Measurements from ENCODE around the gene RRP8. TPM values are rescaled to one million over a fixed set of nuclear protein-coding genes. Genes with fewer than 3 reads are reported as not detected.

Gene RRP8
- polyA plus RNA-seq = 10 to 100 TPM in 2 of 3 donors, 1 to 10 TPM in 1; 8.6 to 16.0 (median 16.0) TPM

DNA sequence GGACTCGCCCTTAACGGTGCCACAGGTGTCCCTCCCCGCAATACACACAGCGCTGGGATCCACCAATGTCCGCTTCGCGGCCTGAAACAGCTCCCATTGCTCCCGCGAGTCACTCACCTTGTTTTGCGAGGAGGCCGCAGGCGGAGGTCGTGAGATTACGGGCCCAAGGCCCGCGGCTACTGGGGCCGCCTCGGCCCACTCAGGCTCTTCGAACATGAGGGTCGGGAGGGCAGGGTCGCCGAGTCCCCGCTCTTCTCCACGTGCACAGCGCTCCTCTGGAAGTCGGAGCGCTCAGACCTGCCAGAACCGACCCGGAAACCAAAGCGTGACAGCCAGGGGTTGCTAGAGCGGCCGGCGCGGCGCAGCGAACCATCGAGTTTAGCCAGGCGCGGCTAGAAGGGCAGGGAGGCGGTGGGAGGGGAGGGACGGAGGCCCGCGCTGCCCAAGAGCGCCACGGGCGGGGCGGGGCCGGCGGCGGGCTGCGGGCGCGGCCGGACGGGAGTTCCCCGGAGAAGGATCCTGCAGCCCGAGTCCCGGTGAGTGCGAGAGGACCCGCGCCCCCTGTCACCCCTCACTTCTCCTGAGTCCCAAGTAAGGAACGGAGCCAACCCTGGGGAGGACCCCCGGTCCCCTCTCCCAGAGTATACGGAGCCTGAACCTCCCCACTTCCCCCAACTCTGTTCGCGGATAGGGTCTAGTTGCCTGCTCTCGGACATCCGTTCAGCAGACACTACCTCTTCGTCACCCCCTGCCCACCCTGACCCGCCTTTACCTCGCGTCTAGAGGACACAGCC, at the start of gene RRP8, which contains the start of gene ILK:
TSS of gene RRP8 (minus strand) at position 330 of the 794 bp plus-strand sequence. CDS start at position 216, 114 bp downstream.
TSS of gene ILK (plus strand) at position 488 of the 794 bp plus-strand sequence. CDS start 498 bp downstream, outside the sequence.
- WGBS, 3 donors = 1% methylated on average over 63 to 72 of the region's 72 CpGs
- peak within 1 kb of the TSS; percentile 48 for H3K27ac ChIP-seq (ENCODE audit: low read depth, low read length)

DNA sequence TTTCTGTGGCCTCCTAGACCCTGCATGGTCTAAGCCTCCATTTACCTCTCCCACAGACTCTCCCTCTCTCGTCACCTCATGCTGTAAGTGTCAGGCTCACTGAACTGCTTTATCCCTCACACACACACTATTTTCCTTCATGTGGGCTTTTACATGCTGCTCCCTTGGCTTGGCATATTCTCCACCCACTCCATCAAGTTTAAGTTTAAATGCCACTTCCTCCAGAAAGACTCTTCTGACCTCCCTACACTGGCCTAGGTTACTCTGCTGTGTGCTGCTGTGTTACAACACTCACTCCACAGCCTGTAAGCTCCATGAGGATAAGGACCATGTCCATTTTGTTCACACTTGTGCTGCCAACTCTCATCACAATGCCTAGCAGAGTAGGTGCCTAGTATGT, 49.7 kb upstream of the RRP8 start:
- H3K27ac ChIP-seq (ENCODE audit: low read depth, low read length) = no peak overlapping the region
- 88 to 100% (median 94%) methylated on average over 1 of the region's 1 CpG for WGBS, 3 donors

DNA sequence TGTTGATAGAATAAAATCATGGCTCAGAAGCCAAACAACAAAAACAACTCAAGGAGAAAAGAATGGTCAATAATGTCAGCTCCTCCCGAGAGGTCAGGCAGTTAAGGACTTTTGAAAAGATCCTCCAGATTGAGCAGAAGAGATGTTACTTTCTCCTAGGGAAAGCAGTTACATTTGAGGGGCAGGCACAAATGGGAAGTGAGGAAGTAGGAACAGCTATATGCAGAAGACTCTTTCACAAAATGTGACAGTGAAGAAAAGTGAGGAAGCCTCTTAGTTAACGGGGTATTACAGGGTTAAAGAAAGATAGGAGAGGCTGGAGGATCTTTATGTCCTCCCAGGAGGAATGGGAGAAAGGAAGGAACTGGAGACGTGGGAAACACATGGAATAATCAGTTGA, 48.8 kb upstream of the RRP8 start:
- WGBS, 3 donors = 53 to 63% (median 59%) methylated on average over 3 of the region's 3 CpGs
- no peak overlapping the region for H3K27ac ChIP-seq (ENCODE audit: low read depth, low read length)

DNA sequence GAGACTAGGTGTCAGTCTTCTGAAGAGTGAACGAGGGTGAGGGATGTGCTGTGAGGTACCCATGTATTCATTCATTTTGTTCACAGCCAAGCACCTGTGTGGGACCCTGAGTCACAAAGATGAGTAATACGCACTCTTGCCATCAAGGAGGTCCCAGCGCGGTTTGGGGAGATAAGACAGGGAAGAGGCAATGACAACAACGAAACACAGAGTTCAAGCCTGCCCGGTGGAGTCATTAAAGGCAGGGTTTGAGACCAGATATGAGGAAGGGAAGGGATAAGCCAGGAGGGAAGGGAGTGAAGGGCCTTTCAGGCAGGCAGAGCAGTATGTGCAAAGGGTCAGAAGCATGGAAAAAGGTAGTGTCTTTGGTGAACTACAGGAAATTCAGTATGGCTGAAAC, 47.6 kb upstream of the RRP8 start:
- H3K27ac ChIP-seq (ENCODE audit: low read depth, low read length) = no peak overlapping the region
- 57 to 70% (median 60%) methylated on average over 6 of the region's 6 CpGs for WGBS, 3 donors

DNA sequence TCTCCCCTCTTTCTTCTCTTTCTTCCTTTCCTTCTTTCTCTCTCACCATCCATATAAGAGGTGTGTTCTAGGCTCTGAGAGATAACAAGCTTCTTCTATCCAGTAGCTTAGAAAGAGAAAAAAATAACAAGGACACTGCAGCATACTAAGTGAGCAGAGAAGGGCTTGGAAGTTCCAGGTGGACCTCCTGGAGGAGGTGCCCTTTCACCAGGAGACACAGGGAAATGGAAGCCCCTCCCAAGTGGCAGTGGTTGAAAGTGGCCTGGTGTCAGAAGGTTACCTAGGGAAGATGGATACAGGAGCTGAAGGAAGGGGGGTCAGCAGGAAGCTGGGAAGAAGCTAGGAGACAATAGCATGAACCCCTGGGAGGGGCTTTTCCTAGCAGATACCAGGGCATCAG, 46.7 kb upstream of the RRP8 start:
- no peak overlapping the region for H3K27ac ChIP-seq (ENCODE audit: low read depth, low read length)

DNA sequence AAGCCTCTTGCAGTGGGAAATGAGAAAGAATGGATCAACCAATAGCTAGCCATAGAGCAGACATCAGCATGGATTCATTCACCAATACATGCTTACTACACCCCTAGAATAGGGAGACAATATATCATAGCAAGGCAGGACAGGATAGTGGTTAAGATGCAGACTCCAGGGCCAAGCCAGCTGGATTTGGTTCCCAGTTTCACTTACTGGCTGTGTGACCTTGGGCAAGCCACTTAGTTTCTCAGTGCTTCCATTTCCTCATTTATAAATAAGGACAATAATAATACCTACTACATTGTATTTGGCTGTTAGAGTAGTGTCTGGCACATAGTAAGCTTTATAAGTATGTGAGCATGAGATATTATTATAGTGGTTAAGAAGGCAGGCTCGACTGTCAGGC, 45.1 kb upstream of the RRP8 start:
- 54 to 65% (median 60%) methylated on average over 1 of the region's 1 CpG for WGBS, 3 donors
- H3K27ac ChIP-seq (ENCODE audit: low read depth, low read length) = no peak overlapping the region

DNA sequence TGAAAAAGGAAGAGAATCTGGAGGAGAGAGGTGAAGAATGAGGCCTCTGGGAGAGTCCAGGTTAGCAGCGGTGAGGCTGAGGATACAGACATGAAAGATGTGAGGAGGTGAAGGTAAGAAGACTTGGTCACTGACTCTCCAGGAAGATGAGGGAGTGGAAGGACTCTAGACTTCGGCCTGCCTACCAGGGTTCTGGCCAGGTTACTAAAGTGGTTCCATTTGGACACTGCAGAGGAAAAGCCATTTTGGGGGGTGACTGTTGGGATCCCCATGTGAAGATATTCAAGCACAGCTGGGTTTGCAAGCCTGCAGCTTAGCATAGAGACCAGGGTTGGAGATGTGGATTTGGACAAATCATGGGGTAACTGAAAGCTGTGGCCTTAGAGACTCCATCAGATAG, 44.4 kb upstream of the RRP8 start:
- H3K27ac ChIP-seq (ENCODE audit: low read depth, low read length) = no peak overlapping the region
- 88 to 95% (median 93%) methylated on average over 2 of the region's 2 CpGs for WGBS, 3 donors

DNA sequence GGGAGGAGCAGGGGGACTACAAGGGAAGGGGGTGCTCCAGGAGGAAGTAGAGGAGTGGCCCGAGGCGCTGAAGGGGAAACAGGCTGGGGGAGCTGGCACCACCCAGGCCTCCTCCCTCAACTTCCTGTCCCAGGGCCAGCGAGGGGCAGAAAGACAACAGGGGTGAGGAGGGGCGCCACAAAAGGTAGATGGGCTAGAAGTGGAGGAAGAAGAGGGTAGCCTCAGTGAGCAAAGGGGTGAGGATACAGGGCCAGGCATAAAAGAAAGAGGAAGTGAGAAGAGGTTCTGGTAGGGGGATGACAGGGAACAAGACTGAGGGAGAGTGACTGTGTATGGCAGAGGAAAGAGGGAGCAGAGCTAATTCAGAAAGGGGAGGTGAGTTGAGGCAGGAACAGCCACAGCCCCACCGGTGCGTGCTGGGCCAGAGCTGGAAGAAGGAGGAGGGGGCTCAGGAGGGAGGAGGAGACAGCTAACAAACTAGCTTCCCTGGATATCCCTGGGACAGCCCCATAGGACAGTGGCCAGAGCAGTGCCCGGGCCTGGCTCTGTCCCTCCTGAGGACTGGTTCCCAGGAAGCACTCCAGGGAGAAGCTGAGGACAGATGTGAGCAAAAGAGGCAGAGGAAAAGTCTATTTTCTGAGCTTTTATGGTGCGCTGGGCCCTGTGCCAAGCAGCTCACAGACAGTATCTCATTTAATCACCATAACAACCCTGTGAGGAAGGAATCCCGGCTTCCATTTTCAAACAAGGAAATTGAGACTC, 43.7 kb upstream of the RRP8 start:
- 25 to 66% (median 26%) methylated on average over 9 of the region's 9 CpGs for WGBS, 3 donors
- H3K27ac ChIP-seq (ENCODE audit: low read depth, low read length) = no peak overlapping the region

DNA sequence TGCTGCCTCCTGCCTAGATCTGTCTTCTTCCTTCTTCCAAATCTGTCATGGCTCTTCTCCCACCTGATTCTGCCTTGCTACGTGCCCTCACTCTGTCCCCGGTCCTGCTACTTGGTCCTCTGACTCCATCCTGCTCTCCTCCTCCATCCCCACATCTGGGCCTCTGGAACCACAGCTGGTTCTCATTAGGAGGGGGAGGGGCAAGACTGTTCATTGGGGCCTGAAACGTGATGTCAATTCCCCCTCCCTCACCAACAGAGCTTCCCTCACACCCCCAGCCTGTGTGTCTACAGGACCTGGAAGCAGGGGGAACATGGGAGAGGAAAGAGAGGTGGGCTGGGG, 43.1 kb upstream of the RRP8 start:
- no peak overlapping the region for H3K27ac ChIP-seq (ENCODE audit: low read depth, low read length)
- 20 to 57% (median 29%) methylated on average over 3 of the region's 3 CpGs for WGBS, 3 donors

DNA sequence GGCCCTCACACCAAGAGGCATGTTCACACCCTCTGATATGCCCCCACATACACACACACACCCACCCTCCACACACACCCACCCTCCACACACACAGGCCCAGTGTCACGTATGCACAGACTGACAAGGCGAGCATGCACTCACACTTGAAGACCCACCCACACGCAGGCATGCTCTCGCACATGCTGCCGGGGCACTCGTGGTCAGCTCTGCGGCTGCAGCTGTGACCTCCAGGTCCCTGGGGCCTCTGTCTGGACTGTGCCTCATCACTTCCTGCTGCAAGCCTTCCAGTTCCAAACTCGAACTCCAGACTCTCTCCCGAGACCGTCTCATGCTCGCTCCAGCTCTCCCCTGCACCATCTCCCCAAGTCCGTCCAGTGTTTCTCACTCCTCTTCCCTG, 42.7 kb upstream of the RRP8 start:
- 28 to 59% (median 34%) methylated on average over 12 of the region's 12 CpGs for WGBS, 3 donors
- no peak overlapping the region for H3K27ac ChIP-seq (ENCODE audit: low read depth, low read length)

DNA sequence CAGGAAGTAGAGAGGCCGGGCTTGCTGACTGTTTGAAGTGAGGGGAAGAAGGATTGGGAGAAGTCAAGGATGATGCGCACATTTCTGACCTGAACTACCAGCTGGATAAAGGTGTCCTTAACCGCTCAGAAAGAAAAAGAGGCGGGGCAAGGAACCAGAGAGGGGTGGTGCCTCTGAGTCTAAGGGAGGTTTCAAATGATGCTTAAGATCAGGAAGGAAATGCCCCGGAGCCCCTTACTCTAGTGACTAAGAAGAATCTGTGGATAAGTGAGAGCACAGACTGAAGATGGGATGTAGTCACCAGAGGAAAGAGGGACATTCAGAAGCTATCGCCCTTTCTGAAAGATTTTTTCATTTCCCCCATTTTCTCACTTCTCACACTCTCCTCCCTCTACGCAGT, 39.5 kb upstream of the RRP8 start:
- WGBS, 3 donors = 83 to 90% (median 84%) methylated on average over 7 of the region's 7 CpGs
- no peak overlapping the region for H3K27ac ChIP-seq (ENCODE audit: low read depth, low read length)

DNA sequence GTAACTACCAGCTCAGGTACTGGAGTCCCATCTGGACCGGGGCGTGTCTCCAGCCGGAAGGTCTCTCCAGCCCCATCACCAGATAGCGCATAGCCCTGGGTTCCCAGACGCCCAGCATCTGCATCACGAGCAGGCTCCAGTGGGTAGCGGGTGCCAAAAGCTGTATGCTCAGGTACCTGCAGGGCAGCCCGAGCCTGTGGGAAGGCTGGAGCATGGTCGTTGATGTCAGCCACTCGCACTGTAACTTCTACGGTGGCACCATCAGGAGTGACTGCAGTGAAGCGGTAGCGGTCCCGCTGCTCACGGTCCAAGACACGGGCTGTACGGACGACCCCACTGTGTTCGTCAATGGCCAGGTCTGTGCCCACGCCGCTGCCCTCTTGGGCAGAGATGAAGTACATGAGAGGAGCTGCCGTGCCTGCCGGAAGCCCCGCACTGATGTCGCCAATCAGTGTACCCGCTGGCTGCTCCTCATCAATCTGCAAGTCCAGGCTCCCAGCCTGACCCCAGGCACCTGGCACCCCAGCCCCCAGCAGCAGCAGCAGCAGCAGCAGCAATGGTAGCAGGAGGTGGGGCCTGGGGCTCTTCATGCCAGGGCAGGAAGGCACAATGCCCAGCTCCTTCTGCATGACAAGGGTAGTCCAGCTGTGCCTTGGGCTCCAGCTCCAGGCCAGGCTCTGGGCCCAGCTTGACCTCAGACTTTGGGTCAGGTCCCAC, 37.7 kb upstream of the RRP8 start:
- WGBS, 3 donors = 91 to 97% (median 97%) methylated on average over 26 of the region's 26 CpGs
- H3K27ac ChIP-seq (ENCODE audit: low read depth, low read length) = no peak overlapping the region

DNA sequence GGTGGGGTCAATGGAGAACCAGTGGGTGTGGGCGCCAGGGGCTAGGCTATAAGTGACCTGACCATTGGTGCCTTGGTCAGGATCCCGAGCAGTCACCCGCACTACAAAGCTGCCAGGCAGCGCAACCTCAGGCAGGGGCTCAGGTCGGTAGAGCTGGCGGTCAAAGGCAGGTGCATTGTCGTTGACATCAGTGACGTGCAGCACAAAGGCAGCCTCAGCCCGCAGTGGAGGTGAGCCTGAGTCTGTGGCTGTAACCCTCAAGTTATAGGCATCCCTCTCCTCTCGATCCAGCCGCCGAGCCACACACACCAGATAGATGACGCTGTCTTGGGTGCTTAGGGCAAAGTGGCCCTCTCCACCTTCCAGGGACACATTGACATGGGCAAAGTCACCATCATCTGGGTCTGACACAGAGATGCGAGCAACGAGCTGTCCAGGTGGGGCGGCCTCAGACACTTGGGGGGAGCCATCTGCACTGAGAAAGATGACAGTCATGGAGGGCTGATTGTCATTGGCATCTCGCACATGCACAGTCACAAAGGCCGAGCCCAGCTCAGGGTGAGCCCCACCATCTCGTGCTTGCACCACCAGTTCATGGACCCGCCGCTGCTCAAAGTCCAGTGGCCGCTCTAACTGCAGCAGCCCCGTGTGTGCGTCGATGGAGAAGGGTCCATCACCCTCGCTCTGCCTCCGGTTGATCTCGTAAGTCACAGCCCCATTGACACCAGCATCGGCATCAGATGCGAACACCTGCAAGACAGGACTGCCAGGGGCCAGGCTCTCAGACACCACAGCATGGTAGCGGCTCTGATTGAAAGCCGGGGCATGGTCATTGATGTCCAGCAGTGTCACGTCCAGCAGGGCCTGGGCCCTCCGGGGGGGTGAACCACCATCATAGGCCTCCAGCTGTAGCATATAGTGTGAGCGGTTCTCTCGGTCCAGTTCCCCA, 36.9 kb upstream of the RRP8 start:
- WGBS, 3 donors = 94 to 97% (median 96%) methylated on average over 36 of the region's 36 CpGs
- H3K27ac ChIP-seq (ENCODE audit: low read depth, low read length) = no peak overlapping the region

DNA sequence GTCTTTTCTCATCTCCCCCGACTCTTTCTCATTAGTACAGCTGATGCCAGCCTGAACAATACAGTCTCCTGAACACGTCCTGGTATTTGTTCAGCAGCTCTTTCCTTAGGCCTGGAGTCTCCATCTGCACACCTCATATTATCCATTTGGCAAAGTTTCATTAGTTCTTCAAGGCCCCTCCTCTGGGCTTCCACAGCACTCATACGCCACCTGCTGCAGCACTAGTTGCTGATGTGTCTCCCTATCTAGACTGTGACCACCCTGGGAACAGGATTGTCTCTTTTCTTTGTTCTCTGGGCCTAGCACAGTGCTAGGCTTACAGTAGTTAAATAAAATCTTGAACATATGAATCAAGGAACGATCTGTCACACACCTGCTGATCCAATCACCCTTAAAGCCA, 35.0 kb upstream of the RRP8 start:
- WGBS, 3 donors = 54 to 75% (median 69%) methylated on average over 4 of the region's 4 CpGs
- H3K27ac ChIP-seq (ENCODE audit: low read depth, low read length) = no peak overlapping the region

DNA sequence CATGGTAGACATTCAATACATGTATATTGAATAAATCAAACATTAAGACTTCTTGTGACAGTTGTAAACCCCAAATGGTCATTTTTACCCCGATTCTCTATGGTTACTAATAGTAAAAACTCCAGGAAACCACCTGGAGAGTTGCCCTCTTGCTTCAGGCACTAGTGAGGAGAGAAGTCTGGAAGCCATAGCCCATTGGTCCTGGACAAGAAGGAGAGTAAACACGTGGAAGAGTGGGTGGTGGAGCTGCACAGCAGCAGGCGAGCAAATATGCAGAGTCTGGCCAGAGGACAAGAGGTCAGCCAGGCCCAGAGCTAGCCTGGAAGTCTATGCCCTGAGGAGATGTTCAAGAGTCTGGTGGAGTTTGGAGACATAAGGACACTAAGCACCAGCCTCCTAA, 34.5 kb upstream of the RRP8 start:
- H3K27ac ChIP-seq (ENCODE audit: low read depth, low read length) = no peak overlapping the region
- WGBS, 3 donors = 29 to 40% (median 38%) methylated on average over 3 of the region's 3 CpGs

DNA sequence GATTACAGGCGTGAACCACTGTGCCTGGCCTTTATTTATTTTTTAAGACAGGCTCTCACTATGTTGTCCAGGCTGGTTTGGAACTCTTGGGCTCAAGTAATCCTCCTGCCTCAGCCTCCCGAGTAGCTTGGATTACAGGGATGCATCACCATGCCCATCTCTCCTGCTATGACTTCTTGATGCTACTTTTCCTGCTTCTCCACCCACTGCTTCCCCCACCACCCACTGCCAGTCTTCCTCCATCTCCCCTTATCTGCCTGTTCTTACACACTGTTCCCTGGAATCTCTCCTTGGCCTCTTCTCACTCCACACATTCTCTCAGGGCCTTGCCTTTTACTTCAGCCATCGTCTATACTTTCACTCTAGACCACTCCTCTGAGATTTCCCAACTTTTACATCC, 33.1 kb upstream of the RRP8 start:
- WGBS, 3 donors = 82 to 93% (median 89%) methylated on average over 3 of the region's 3 CpGs
- H3K27ac ChIP-seq (ENCODE audit: low read depth, low read length) = no peak overlapping the region

DNA sequence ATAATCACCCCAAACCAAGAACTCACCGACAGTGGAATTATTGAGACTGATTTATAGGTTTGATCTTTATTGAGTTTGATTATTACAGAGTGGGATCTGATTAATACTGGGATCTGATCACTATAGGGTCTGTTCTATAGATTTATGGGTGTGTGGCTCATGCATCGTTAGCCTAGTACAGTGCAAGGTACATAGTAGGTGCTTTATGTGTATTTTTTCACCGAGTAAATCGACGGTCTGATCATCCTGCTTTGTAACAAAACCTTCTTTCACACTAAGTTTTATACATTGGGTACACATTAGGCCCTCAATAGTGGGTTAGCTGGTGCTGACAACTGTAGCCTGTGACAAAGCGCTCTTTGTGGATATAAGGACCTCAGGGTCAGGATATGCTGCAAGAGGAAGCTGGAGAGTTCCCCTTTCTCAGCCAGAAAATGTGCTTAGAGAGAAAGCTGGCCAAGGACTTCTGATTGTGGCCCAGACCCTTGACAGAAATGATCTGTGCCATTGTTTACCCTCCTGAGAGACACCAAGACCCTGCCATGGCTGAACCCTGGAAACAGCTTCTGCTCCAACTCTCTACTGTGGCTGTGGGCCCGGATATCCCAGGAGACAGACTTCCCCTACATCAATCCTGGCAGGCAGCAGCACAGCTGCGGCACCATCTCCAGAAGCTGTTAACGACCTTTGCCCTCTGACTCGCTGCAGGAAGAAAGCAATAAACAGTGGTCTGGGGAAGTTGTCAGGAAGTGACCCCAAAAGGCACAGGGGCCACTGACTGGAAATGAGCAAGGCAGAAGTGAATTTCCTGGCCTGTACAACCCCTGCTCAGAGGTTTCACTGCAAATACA, 31.9 kb upstream of the RRP8 start:
- no peak overlapping the region for H3K27ac ChIP-seq (ENCODE audit: low read depth, low read length)
- 28 to 32% (median 29%) methylated on average over 10 of the region's 10 CpGs for WGBS, 3 donors
